ENCODE measurements around the gene PMVK.

Gene PMVK

GRCh38 chr1:154960446-154961136 is 24.1 kb upstream of the PMVK start:
- peak overlapping the region; percentile 59 to 75 for H3K4me3 ChIP-seq (replicated peaks in 1 of 2; ENCODE audit: low read depth in 2 of 2, low read length in 2 of 2)
- no peak for DNase-seq (ENCODE audit: low read depth in 2 of 2)
- TF ChIP-seq, protein P1, sequence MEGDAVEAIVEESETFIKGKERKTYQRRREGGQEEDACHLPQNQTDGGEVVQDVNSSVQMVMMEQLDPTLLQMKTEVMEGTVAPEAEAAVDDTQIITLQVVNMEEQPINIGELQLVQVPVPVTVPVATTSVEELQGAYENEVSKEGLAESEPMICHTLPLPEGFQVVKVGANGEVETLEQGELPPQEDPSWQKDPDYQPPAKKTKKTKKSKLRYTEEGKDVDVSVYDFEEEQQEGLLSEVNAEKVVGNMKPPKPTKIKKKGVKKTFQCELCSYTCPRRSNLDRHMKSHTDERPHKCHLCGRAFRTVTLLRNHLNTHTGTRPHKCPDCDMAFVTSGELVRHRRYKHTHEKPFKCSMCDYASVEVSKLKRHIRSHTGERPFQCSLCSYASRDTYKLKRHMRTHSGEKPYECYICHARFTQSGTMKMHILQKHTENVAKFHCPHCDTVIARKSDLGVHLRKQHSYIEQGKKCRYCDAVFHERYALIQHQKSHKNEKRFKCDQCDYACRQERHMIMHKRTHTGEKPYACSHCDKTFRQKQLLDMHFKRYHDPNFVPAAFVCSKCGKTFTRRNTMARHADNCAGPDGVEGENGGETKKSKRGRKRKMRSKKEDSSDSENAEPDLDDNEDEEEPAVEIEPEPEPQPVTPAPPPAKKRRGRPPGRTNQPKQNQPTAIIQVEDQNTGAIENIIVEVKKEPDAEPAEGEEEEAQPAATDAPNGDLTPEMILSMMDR (IDR thresholded peaks at IDR 0.05; ENCODE audit: low read depth, low read length): no peak

DNA sequence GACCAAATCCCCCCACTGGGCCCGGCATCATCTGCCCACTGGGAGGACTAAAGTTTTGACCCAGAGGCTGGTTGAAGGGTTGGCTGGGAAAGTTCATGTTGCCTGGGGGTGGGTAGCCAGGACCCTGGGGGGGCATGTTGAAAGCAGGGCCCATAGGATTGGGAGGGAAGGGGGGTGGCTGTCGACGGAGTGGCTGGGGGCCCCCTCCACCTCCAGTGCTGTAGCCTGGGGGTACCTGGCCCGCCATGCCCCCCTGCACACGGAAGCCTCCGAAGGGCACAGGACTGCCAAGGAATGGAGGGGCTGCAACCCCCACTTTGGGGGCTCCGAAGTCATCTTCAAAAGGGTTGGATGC is 22.9 kb upstream of the PMVK start:
- no peak overlapping the region for H3K4me3 ChIP-seq (replicated peaks in 1 of 2; ENCODE audit: low read depth in 2 of 2, low read length in 2 of 2)
- TF ChIP-seq, protein P1 (IDR thresholded peaks at IDR 0.05; ENCODE audit: low read depth, low read length): no peak
- DNase-seq (ENCODE audit: low read depth in 2 of 2): no peak

DNA sequence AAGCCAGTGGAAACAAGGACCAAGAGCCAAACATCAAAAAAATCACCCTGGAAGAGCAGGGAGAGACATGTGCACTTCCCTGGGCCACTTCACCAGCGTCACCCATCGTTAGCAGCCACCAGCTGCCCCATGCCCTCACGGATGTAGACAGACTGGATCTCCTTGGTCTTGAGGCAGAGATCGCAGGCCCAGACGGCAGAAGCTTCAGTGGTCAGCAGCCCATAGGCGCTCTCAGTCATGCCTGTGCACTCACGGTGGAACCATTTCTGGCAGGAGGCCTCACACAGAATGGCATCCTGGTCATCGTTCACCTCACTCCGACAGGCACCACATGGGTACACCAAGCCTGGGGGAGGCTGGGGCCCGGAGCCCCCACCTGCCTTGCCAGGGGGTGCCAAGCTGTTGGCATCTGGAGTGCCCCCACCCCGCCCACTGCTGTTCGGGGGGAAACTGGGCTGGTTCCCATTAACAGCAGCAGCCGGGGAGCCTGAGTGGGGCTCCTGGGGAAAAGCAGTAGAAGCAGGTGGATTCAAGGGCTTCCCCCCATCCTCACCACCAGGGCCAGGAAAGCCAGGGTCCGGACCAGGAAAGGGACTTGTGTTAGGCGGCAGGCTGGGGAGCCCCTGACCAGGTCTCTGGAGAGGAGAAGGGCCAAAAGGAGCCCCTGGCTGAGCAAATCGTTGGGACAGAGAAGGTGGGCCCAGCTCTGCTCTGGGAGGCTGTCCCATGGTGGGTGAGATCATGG is 22.3 kb upstream of the PMVK start:
- H3K4me3 ChIP-seq (replicated peaks in 1 of 2; ENCODE audit: low read depth in 2 of 2, low read length in 2 of 2): no peak overlapping the region
- TF ChIP-seq, protein P1 (IDR thresholded peaks at IDR 0.05; ENCODE audit: low read depth, low read length): no peak
- no peak for DNase-seq (ENCODE audit: low read depth in 2 of 2)

DNA sequence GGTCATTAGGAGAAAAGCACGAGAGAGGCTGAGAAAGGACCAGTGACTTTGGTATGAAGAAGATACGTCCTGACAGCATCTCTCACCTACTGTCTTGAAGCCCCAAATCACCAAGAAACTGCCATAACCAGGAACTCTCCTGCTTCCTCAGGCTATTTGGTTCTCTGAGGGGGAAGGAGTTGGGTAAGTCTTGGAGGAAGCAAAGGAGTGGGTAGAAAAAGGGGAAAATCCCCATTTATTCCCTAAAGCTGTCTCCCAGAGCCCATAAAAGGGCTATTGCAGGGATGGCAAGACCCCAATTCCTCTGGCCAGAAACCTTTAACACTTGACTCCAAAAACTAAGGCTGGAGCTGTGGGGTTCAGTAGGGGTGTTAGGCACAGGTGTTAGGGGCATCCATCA is 21.5 kb upstream of the PMVK start:
- no peak overlapping the region for H3K4me3 ChIP-seq (replicated peaks in 1 of 2; ENCODE audit: low read depth in 2 of 2, low read length in 2 of 2)
- TF ChIP-seq, protein P1 (IDR thresholded peaks at IDR 0.05; ENCODE audit: low read depth, low read length): no peak
- DNase-seq (ENCODE audit: low read depth in 2 of 2): no peak

GRCh38 chr1:154957091-154957657 is 20.7 kb upstream of the PMVK start:
- no peak overlapping the region for H3K4me3 ChIP-seq (replicated peaks in 1 of 2; ENCODE audit: low read depth in 2 of 2, low read length in 2 of 2)
- TF ChIP-seq, protein P1 (IDR thresholded peaks at IDR 0.05; ENCODE audit: low read depth, low read length): no peak
- no peak for DNase-seq (ENCODE audit: low read depth in 2 of 2)

GRCh38 chr1:154956544-154956941 is 20.0 kb upstream of the PMVK start:
- H3K4me3 ChIP-seq (replicated peaks in 1 of 2; ENCODE audit: low read depth in 2 of 2, low read length in 2 of 2): peak overlapping the region in 1 of 2 donors; percentile 71

More at GRCh38 chr1:154956544-154956941, 20.0 kb upstream of the PMVK start:
- TF ChIP-seq, protein P1 (IDR thresholded peaks at IDR 0.05; ENCODE audit: low read depth, low read length): no peak
- DNase-seq (ENCODE audit: low read depth in 2 of 2): no peak
